Liver (tissue), 2 donors: ENCODE results near the gene BCL10.

ENCODE experiments used
- TF ChIP-seq, protein P1 (sequence below): fragments of 150-350 bp; IDR thresholded peaks from 2 replicates; pipeline ENCODE4 v1.5.1; 2017; ENCODE audit warnings: improper control_type of control experiment, low read depth, low read length; ENCODE audit not compliant: missing input control
- TF ChIP-seq, protein P2 (sequence below): IDR thresholded peaks from 2 replicates; pipeline ENCODE4 v1.6.1; 2016; ENCODE audit warnings: antibody characterized with exemption
- donor health status: healthy.

GRCh38 chr1:85320371-85321131 is 44.1 kb upstream of the BCL10 start:
- TF ChIP-seq, protein P1, sequence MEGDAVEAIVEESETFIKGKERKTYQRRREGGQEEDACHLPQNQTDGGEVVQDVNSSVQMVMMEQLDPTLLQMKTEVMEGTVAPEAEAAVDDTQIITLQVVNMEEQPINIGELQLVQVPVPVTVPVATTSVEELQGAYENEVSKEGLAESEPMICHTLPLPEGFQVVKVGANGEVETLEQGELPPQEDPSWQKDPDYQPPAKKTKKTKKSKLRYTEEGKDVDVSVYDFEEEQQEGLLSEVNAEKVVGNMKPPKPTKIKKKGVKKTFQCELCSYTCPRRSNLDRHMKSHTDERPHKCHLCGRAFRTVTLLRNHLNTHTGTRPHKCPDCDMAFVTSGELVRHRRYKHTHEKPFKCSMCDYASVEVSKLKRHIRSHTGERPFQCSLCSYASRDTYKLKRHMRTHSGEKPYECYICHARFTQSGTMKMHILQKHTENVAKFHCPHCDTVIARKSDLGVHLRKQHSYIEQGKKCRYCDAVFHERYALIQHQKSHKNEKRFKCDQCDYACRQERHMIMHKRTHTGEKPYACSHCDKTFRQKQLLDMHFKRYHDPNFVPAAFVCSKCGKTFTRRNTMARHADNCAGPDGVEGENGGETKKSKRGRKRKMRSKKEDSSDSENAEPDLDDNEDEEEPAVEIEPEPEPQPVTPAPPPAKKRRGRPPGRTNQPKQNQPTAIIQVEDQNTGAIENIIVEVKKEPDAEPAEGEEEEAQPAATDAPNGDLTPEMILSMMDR: no peak
- TF ChIP-seq, protein P2, sequence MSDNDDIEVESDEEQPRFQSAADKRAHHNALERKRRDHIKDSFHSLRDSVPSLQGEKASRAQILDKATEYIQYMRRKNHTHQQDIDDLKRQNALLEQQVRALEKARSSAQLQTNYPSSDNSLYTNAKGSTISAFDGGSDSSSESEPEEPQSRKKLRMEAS: no peak
